ENCODE results near the gene ARNT2. TPM values are rescaled to one million over a fixed set of nuclear protein-coding genes. Genes with fewer than 3 reads are reported as not detected.
A peak's percentile ranks its signal among the peaks of the same experiment; 100 is the strongest.

ARNT2 gene
- total RNA-seq, 1 donor: 12.7 TPM

GRCh38 chr15:80476036-80476435, 71.9 kb downstream of the ARNT2 start:
- TF ChIP-seq, protein P1, sequence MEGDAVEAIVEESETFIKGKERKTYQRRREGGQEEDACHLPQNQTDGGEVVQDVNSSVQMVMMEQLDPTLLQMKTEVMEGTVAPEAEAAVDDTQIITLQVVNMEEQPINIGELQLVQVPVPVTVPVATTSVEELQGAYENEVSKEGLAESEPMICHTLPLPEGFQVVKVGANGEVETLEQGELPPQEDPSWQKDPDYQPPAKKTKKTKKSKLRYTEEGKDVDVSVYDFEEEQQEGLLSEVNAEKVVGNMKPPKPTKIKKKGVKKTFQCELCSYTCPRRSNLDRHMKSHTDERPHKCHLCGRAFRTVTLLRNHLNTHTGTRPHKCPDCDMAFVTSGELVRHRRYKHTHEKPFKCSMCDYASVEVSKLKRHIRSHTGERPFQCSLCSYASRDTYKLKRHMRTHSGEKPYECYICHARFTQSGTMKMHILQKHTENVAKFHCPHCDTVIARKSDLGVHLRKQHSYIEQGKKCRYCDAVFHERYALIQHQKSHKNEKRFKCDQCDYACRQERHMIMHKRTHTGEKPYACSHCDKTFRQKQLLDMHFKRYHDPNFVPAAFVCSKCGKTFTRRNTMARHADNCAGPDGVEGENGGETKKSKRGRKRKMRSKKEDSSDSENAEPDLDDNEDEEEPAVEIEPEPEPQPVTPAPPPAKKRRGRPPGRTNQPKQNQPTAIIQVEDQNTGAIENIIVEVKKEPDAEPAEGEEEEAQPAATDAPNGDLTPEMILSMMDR (IDR thresholded peaks at IDR 0.05; ENCODE audit: insufficient read depth, low read length): no peak
- DNase-seq (ENCODE audit: low read depth): no peak
- H3K4me3 ChIP-seq (ENCODE audit: low read depth, low read length): no peak overlapping the region

GRCh38 chr15:80478075-80478474, 73.9 kb downstream of the ARNT2 start:
- peak; percentile 87 for DNase-seq (ENCODE audit: low read depth)
- H3K4me3 ChIP-seq (ENCODE audit: low read depth, low read length): no peak overlapping the region
- TF ChIP-seq, protein P1 (IDR thresholded peaks at IDR 0.05; ENCODE audit: insufficient read depth, low read length): no peak

GRCh38 chr15:80479191-80479590, 75.0 kb downstream of the ARNT2 start:
- no peak for DNase-seq (ENCODE audit: low read depth)
- TF ChIP-seq, protein P1 (IDR thresholded peaks at IDR 0.05; ENCODE audit: insufficient read depth, low read length): no peak
- H3K4me3 ChIP-seq (ENCODE audit: low read depth, low read length): no peak overlapping the region

DNA sequence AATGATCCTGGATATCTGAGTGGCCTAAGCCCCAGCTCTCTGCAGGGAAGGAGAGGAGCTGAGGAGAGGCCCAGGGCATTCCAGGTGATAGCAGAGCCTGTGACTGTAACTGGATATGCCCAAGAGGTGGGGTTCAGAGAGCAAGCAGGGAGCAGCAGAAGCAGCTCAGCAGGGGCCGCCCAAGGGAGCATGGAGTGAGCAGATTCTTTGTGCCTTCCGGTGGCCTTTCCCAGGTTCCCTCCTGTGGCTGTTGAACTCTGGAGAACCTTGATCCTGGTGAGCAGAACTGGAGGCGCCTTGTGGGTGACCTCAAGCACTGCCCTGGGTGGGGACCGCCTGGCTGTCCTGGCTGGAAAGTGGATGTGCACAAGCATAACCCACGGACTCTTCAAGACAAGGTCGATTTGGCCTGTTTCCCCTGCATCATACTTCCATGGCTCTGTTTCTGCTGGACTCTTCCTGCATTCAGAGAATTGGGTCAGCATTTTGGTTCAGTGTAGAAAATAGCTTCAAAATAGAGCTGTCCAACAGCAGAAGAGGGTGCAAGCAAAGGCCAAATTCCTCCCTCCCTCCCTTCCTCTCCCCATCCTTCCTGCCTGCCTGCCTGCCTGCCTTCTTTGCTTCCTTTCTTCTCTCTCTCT, 76.1 kb downstream of the ARNT2 start:
- peak; percentile 96 for DNase-seq (ENCODE audit: low read depth)
- peak overlapping the region; percentile 43 for H3K4me3 ChIP-seq (ENCODE audit: low read depth, low read length)
- TF ChIP-seq, protein P1 (IDR thresholded peaks at IDR 0.05; ENCODE audit: insufficient read depth, low read length): no peak

- DNase-seq (ENCODE audit: low read depth): peak; percentile 100
- TF ChIP-seq, protein P1 (IDR thresholded peaks at IDR 0.05; ENCODE audit: insufficient read depth, low read length): no peak
- H3K4me3 ChIP-seq (ENCODE audit: low read depth, low read length): peak overlapping the region; percentile 43
These were observed 76.7 kb downstream of the ARNT2 start for GRCh38 chr15:80480909-80481308.

- peak; percentile 89 for DNase-seq (ENCODE audit: low read depth)
- TF ChIP-seq, protein P1 (IDR thresholded peaks at IDR 0.05; ENCODE audit: insufficient read depth, low read length): no peak
- H3K4me3 ChIP-seq (ENCODE audit: low read depth, low read length): no peak overlapping the region
These were observed 78.5 kb downstream of the ARNT2 start for GRCh38 chr15:80482696-80483095.

DNA sequence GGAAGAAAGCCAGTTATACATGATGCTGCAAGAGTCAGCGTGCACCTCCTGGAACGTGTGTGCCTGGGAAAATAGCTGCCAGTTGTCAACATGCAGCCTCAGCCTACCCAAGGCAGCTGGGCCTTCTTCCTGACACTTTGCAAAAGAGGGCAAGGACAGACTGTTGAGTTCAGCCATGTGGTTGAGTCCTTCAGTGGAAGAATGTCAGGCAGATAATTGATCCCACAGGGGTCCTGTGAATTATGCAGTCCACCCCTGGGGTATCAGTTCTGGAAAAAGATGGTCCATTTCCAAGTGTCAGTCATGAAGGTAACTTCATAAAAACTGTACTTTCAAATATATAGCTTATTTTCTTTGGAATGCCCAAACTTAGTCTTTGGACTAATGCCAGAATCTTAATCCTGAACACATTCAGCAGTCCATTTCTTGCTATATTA, 79.6 kb downstream of the ARNT2 start:
- TF ChIP-seq, protein P1 (IDR thresholded peaks at IDR 0.05; ENCODE audit: insufficient read depth, low read length): no peak
- peak; percentile 35 for DNase-seq (ENCODE audit: low read depth)
- no peak overlapping the region for H3K4me3 ChIP-seq (ENCODE audit: low read depth, low read length)
